Stomach (tissue), 4 donors: ENCODE data around the gene CSE1L.

Experiments
- CTCF ChIP-seq, 7 experiments: fragments of 450-650 bp in 4 of 7; fragments of 200-600 bp in 3 of 7; sonication (generic) in 3 of 7; IDR thresholded peaks; one replicate each; pipeline ENCODE4 v1.5.1; 2016 to 2019; ENCODE audit warnings: antibody characterized with exemption in 7 of 7, control low read depth in 2 of 7, mild to moderate bottlenecking in 1 of 7
- EP300 ChIP-seq: sonication (generic); formaldehyde crosslinking; IDR thresholded peaks from one replicate; pipeline ENCODE4 v1.6.1; 2017; ENCODE audit warnings: antibody characterized with exemption
- POLR2AphosphoS5 ChIP-seq, 3 donors: sonication (generic); formaldehyde crosslinking; IDR thresholded peaks; one replicate each; pipeline ENCODE4 v1.6.1; 2016; ENCODE audit warnings: antibody characterized with exemption in 3 of 3

- TF ChIP-seq EP300 (no peak), CTCF (IDR thresholded peaks at IDR 0.05) (no peak), POLR2AphosphoS5 (IDR thresholded peaks at IDR 0.05) (no peak)
Measured at GRCh38 chr20:49009899-49010631, 36.0 kb upstream of the CSE1L start.
